Peyer's patch (tissue), 4 donors: ENCODE results near the gene TRIO. TPM values are rescaled to one million over a fixed set of nuclear protein-coding genes. Genes with fewer than 3 reads are reported as not detected.

Experiments used
- DNase-seq, 3 donors: peaks; one replicate each; pipeline ENCODE4 v3.0.0-alpha.2; 2017 to 2019
- H3K27ac ChIP-seq, 4 donors: fragments of 200-600 bp; sonication (generic); one replicate each; pipeline ENCODE4 v1.5.1; 2016 to 2019
- H3K27me3 ChIP-seq, 2 donors: fragments of 200-600 bp; sonication (generic); one replicate each; pipeline ENCODE4 v1.5.1; 2019
- H3K36me3 ChIP-seq, 3 donors: fragments of 200-600 bp; sonication (generic); one replicate each; pipeline ENCODE4 v1.5.1; 2016 to 2019
- H3K4me1 ChIP-seq, 4 donors: fragments of 200-600 bp; sonication (generic); one replicate each; pipeline ENCODE4 v1.5.1; 2016 to 2019
- H3K4me3 ChIP-seq, 4 donors: fragments of 200-600 bp; sonication (generic); 1 replicate in 3 of 4; 2 replicates in 1 of 4; pipeline ENCODE4 v1.5.1; 2016 to 2019; ENCODE audit warnings: mild to moderate bottlenecking in 1 of 4
- H3K9me3 ChIP-seq, 4 donors: fragments of 200-600 bp; sonication (generic); one replicate each; pipeline ENCODE4 v1.5.1; 2016 to 2019; ENCODE audit warnings: mild to moderate bottlenecking in 1 of 4
- POLR2A ChIP-seq, 2 donors: fragments of 450-650 bp; IDR thresholded peaks; one replicate each; pipeline ENCODE4 v1.5.1; 2017; ENCODE audit warnings: antibody characterized with exemption in 2 of 2, mild to moderate bottlenecking in 2 of 2, moderate library complexity in 2 of 2
- total RNA-seq, 4 donors: library from RNA; depleted of rRNA; stranded (reverse); fragments of >200 nt; gene quantifications; one replicate each; pipeline ENCODE4 v1.1.0, GENCODE V29; 2016
- TF ChIP-seq, protein P1 (sequence below), 6 experiments: fragments of 450-650 bp in 4 of 6; fragments of 200-600 bp in 2 of 6; sonication (generic) in 1 of 6; IDR thresholded peaks; one replicate each; pipeline ENCODE4 v1.5.1; 2017 to 2019; ENCODE audit warnings: antibody characterized with exemption in 6 of 6, mild to moderate bottlenecking in 3 of 6, moderate library complexity in 1 of 6

Gene TRIO
- total RNA-seq, 4 donors from 2014 or later, result 171 to 456 (median 340) TPM

DNA sequence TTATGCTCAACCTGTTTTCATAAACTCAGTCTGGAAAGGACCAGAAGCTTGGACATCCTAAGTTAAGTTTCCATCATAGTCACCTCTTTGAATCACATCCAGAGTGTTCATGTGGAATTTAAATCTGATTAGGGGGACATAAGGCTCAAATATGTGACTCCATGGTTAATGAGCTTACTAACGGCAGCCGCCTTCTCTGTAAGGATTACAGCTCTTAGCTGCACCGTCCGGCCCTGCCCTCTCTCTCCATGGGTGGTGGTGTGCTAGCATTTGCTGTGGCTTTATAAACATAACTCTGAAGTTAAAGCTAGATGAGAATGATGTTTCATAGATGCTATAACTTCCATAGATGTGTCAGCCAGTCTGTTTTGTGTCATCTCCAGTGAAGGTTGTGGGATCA lies 156.5 kb downstream of the TRIO start:
- Histone ChIP-seq H3K9me3 (no peaks in the 10 kb centered on the region), H3K4me1 (no peaks in the 10 kb centered on the region), H3K36me3 (peaks cover 0 to 29% (median 0%) of the 10 kb centered on the region in 3 donors), H3K27ac (no peak overlapping the region), H3K4me3 (no peak overlapping the region), H3K27me3 (no peaks in the 10 kb centered on the region)
- TF ChIP-seq POLR2A (IDR thresholded peaks at IDR 0.05), result no peak
- TF ChIP-seq, protein P1, sequence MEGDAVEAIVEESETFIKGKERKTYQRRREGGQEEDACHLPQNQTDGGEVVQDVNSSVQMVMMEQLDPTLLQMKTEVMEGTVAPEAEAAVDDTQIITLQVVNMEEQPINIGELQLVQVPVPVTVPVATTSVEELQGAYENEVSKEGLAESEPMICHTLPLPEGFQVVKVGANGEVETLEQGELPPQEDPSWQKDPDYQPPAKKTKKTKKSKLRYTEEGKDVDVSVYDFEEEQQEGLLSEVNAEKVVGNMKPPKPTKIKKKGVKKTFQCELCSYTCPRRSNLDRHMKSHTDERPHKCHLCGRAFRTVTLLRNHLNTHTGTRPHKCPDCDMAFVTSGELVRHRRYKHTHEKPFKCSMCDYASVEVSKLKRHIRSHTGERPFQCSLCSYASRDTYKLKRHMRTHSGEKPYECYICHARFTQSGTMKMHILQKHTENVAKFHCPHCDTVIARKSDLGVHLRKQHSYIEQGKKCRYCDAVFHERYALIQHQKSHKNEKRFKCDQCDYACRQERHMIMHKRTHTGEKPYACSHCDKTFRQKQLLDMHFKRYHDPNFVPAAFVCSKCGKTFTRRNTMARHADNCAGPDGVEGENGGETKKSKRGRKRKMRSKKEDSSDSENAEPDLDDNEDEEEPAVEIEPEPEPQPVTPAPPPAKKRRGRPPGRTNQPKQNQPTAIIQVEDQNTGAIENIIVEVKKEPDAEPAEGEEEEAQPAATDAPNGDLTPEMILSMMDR (IDR thresholded peaks at IDR 0.05), result no peak
- no peak for DNase-seq

DNA sequence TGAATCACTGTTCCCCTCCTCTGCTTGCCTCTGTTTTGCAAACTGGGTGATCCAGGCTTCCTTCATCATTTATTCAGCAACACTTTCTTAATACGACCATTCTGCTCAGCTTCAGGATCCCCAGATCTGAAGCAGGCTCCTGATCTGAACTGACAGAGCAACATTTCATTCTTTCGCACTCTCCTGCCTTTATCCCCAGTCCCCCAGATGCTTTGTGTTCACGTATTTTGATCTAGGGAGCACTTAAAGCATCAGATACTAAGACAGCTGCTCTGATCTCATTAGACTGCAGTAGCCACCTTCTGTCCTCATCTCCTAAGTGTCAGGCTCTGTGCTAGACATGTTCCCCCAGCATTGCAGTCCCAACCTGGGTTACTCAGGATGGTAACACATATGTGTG lies 158.0 kb downstream of the TRIO start:
- TF ChIP-seq, protein P1 (IDR thresholded peaks at IDR 0.05), result no peak
- no peak for TF ChIP-seq POLR2A (IDR thresholded peaks at IDR 0.05)
- H3K9me3 ChIP-seq, result no peaks in the 10 kb centered on the region
- no peaks in the 10 kb centered on the region for H3K27me3 ChIP-seq
- DNase-seq, result no peak
- peaks cover 0 to 31% (median 0%) of the 10 kb centered on the region in 3 donors for H3K36me3 ChIP-seq
- no peak overlapping the region for H3K4me3 ChIP-seq
- no peak overlapping the region for H3K27ac ChIP-seq
- H3K4me1 ChIP-seq, result no peaks in the 10 kb centered on the region

DNA sequence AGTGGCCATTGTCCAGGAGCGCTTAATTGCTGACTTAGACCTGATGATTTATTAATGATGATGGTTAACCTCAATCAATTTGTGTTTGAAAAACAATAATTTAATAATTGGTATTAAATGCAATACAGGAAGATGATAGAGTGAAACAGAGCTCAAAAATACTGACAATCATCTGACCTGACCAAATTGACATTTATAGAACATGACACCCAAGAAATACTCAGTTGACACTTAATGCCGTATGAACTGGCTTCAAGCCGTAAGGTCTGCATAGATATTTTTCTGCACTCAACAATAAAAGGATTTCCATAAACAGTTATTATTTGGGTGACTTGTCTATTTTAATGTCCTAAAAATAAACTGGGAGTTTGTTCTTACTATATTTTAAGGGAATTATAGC lies 159.2 kb downstream of the TRIO start:
- H3K27ac ChIP-seq, result no peak overlapping the region
- no peak for DNase-seq
- peaks cover 0 to 4% (median 0%) of the 10 kb centered on the region in 4 donors for H3K4me1 ChIP-seq
- H3K36me3 ChIP-seq, result peaks cover 0 to 39% (median 0%) of the 10 kb centered on the region in 3 donors
- no peak for TF ChIP-seq POLR2A (IDR thresholded peaks at IDR 0.05)
- TF ChIP-seq, protein P1 (IDR thresholded peaks at IDR 0.05), result no peak
- H3K9me3 ChIP-seq, result no peaks in the 10 kb centered on the region
- no peak overlapping the region for H3K4me3 ChIP-seq
- H3K27me3 ChIP-seq, result no peaks in the 10 kb centered on the region

DNA sequence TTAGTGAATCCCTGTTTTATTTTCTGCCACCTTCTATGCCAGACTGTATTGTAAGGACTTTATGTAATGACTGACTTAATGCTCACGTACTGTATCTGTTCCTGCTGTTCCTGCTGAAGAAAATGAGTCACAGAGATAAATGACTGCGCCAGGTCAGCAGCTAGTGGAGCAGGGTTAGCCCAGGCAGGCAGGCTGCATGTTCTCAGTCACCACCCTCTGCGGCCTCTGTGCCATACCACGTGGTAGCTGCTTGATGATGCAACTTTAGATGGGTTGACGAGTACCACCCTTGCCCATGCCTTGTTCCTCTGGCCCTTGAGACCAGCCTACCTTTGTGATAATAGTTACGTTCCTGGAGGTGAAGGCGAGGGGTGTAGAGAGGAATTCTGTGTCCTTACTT lies 161.9 kb downstream of the TRIO start:
- no peaks in the 10 kb centered on the region for H3K27me3 ChIP-seq
- H3K4me1 ChIP-seq, result peaks cover 0 to 4% (median 0%) of the 10 kb centered on the region in 4 donors
- TF ChIP-seq, protein P1 (IDR thresholded peaks at IDR 0.05), result no peak
- TF ChIP-seq POLR2A (IDR thresholded peaks at IDR 0.05), result no peak
- no peak for DNase-seq
- H3K4me3 ChIP-seq, result no peak overlapping the region
- H3K27ac ChIP-seq, result no peak overlapping the region
- H3K36me3 ChIP-seq, result peaks cover 0 to 34% (median 0%) of the 10 kb centered on the region in 3 donors
- H3K9me3 ChIP-seq, result no peaks in the 10 kb centered on the region

DNA sequence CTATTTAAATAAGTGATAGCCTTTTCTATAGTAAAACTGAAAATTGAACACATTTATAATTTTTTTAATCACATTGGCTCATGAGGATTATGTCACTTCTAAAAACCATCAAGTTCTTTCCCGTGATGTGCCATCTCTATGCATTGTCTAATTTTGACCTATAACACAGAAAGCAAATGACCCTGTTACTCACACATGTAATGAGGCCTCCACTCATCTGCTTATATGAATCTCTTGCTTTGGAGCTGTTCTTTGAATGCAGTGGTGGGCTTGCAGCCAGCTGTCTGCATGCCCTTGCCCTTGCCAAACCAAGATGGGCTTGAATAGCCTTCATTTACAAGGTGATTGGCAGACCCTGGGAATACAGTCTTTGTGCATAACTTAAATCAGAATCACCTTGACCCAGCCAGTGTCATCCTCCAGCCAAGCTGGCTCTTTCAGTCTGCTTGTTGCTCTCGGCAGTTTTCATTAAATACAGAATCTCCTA lies 163.2 kb downstream of the TRIO start:
- peaks cover 0 to 4% (median 0%) of the 10 kb centered on the region in 4 donors for H3K4me1 ChIP-seq
- no peaks in the 10 kb centered on the region for H3K27me3 ChIP-seq
- H3K36me3 ChIP-seq, result peaks cover 0 to 43% (median 0%) of the 10 kb centered on the region in 3 donors
- no peak overlapping the region for H3K4me3 ChIP-seq
- no peak overlapping the region for H3K27ac ChIP-seq
- no peaks in the 10 kb centered on the region for H3K9me3 ChIP-seq
- TF ChIP-seq POLR2A (IDR thresholded peaks at IDR 0.05), result no peak
- TF ChIP-seq, protein P1 (IDR thresholded peaks at IDR 0.05), result no peak
- no peak for DNase-seq
